Measurements from ENCODE around the gene ROBO1.

GRCh38 chr3:79285871-79286270 lies 481.9 kb downstream of the ROBO1 start:
- TF ChIP-seq EZH2 (IDR thresholded peaks at IDR 0.05) (no peak), POLR2AphosphoS5 (IDR thresholded peaks at IDR 0.05; ENCODE audit: borderline replicate concordance, low read depth, low read length) (no peak), FOXP2 (optimal IDR thresholded peaks at IDR 0.05; ENCODE audit: control extremely low read depth, extremely low read length, insufficient read depth) (no peak)

Data from SK-N-MC (cell line).